ENCODE measurements around the gene BFAR.
"Not testable (repeated sequence)": the region's sequence is repeated elsewhere in the genome, so short reads cannot be mapped to it uniquely, and the experiment has no call there.

The BFAR gene

GRCh38 chr16:14701859-14702258 is 69.1 kb downstream of the BFAR start:
- peak; percentile 89 for FAIRE-seq

- not testable (repeated sequence) for FAIRE-seq
Measured at GRCh38 chr16:14702672-14703071, 69.9 kb downstream of the BFAR start.

- not testable (repeated sequence) for FAIRE-seq
Measured at GRCh38 chr16:14703156-14704011, 70.6 kb downstream of the BFAR start, which contains the start of gene NPIPA3. Gene NPIPA3, plus strand, starts transcription at chr16:14703411. Its CDS starts 5,533 bp downstream, at chr16:14708944.
